H9 (cell line): Measurements from ENCODE around the gene LAIR1. TPM values are rescaled to one million over a fixed set of nuclear protein-coding genes. Genes with fewer than 3 reads are reported as not detected.

ENCODE experiments used
- DNase-seq: peaks from one replicate; pipeline ENCODE4 v3.0.0-alpha.2; 2017
- H2AFZ ChIP-seq: one replicate; pipeline ENCODE4 v1.6.1; 2013; ENCODE audit warnings: mild to moderate bottlenecking, low read length, control low read depth, moderate library complexity
- H2AK5ac ChIP-seq: 2 replicates; pipeline ENCODE4 v1.6.1; 2013; ENCODE audit warnings: low read length, control low read depth, mixed read lengths; ENCODE audit not compliant: insufficient read length
- H2BK120ac ChIP-seq: one replicate; pipeline ENCODE4 v1.6.1; 2013; ENCODE audit warnings: low read depth, mild to moderate bottlenecking, low read length, control low read depth, inconsistent platforms; ENCODE audit not compliant: poor library complexity, severe bottlenecking
- H2BK12ac ChIP-seq: 2 replicates; pipeline ENCODE4 v1.6.1; 2013; ENCODE audit warnings: low read length, control low read depth, mixed read lengths, low read depth; ENCODE audit not compliant: insufficient read length
- H2BK15ac ChIP-seq: 2 replicates; pipeline ENCODE4 v1.6.1; 2013; ENCODE audit warnings: low read depth, low read length, control low read depth
- H2BK20ac ChIP-seq: one replicate; pipeline ENCODE4 v1.6.1; 2013; ENCODE audit warnings: low read depth, mild to moderate bottlenecking, low read length, control low read depth, inconsistent platforms; ENCODE audit not compliant: poor library complexity, severe bottlenecking
- H2BK5ac ChIP-seq: 2 replicates; pipeline ENCODE4 v1.6.1; 2013; ENCODE audit warnings: low read length, control low read depth, mixed read lengths; ENCODE audit not compliant: insufficient read length
- H3K14ac ChIP-seq: 2 replicates; pipeline ENCODE4 v1.6.1; 2013; ENCODE audit warnings: low read length, control low read depth; ENCODE audit not compliant: insufficient read depth
- H3K18ac ChIP-seq: 2 replicates; pipeline ENCODE4 v1.6.1; 2013; ENCODE audit warnings: low read depth, mild to moderate bottlenecking, mixed read lengths, low read length, control low read depth; ENCODE audit not compliant: insufficient read length
- H3K23ac ChIP-seq: 2 replicates; pipeline ENCODE4 v1.6.1; 2013; ENCODE audit warnings: low read length, control low read depth, mixed read lengths, low read depth; ENCODE audit not compliant: insufficient read length
- H3K23me2 ChIP-seq: 2 replicates; pipeline ENCODE4 v1.6.1; 2013; ENCODE audit warnings: low read depth, mild to moderate bottlenecking, mixed read lengths, low read length, control low read depth; ENCODE audit not compliant: insufficient read length, poor library complexity, severe bottlenecking
- H3K27ac ChIP-seq: 2 replicates; pipeline ENCODE4 v1.5.1; 2013; ENCODE audit warnings: low read length, control low read depth, mixed read lengths, low read depth; ENCODE audit not compliant: insufficient read length
- H3K27me3 ChIP-seq: 2 replicates; pipeline ENCODE4 v1.6.1; 2013; ENCODE audit warnings: low read length, control low read depth, inconsistent platforms; ENCODE audit not compliant: insufficient read depth
- H3K4ac ChIP-seq: 2 replicates; pipeline ENCODE4 v1.6.1; 2013; ENCODE audit warnings: low read depth, mild to moderate bottlenecking, control low read depth, inconsistent platforms, low read length, moderate library complexity
- H3K4me1 ChIP-seq: 2 replicates; pipeline ENCODE4 v1.6.1; 2013; ENCODE audit warnings: low read length, control low read depth, inconsistent platforms; ENCODE audit not compliant: insufficient read depth
- H3K4me2 ChIP-seq: 2 replicates; pipeline ENCODE4 v1.6.1; 2013; ENCODE audit warnings: low read length, control low read depth, mixed read lengths; ENCODE audit not compliant: insufficient read length, insufficient read depth
- H3K56ac ChIP-seq: 2 replicates; pipeline ENCODE4 v1.6.1; 2013; ENCODE audit warnings: low read depth, mild to moderate bottlenecking, mixed read lengths, low read length, control low read depth; ENCODE audit not compliant: insufficient read length
- H3K79me1 ChIP-seq: 2 replicates; pipeline ENCODE4 v1.6.1; 2013; ENCODE audit warnings: low read depth, mild to moderate bottlenecking, moderate library complexity, low read length, control low read depth, inconsistent platforms; ENCODE audit not compliant: insufficient read depth, poor library complexity, severe bottlenecking
- H3K79me2 ChIP-seq: 2 replicates; pipeline ENCODE4 v1.6.1; 2013; ENCODE audit warnings: low read length, control low read depth, inconsistent platforms; ENCODE audit not compliant: insufficient read depth
- H3K9ac ChIP-seq: 2 replicates; pipeline ENCODE4 v1.6.1; 2013; ENCODE audit warnings: low read length, control low read depth, mixed read lengths; ENCODE audit not compliant: insufficient read length; ENCODE audit errors: extremely low read depth
- H3K9me3 ChIP-seq: one replicate; pipeline ENCODE4 v1.6.1; 2013; ENCODE audit warnings: low read depth, low read length, inconsistent platforms; ENCODE audit not compliant: control insufficient read depth
- H3T11ph ChIP-seq: one replicate; pipeline ENCODE4 v1.6.1; 2013; ENCODE audit warnings: mild to moderate bottlenecking, low read length, control low read depth, inconsistent platforms
- H4K20me1 ChIP-seq: one replicate; pipeline ENCODE4 v1.6.1; 2013; ENCODE audit not compliant: control insufficient read depth, insufficient read length, insufficient read depth
- H4K5ac ChIP-seq: 2 replicates; pipeline ENCODE4 v1.6.1; 2013; ENCODE audit warnings: low read depth, mild to moderate bottlenecking, mixed read lengths, low read length, control low read depth; ENCODE audit not compliant: insufficient read length
- H4K8ac ChIP-seq: replicated peaks from 2 replicates; pipeline ENCODE4 v1.6.1; 2013; ENCODE audit warnings: low read length, control low read depth, mixed read lengths, low read depth; ENCODE audit not compliant: insufficient read length
- H4K91ac ChIP-seq: 2 replicates; pipeline ENCODE4 v1.6.1; 2013; ENCODE audit warnings: low read depth, mild to moderate bottlenecking, moderate library complexity, mixed read lengths, low read length, control low read depth; ENCODE audit not compliant: insufficient read length
- H3K27ac Mint-ChIP-seq, 3 experiments: 2 replicates in 2 of 3; 3 replicates in 1 of 3; pipeline ENCODE4 v1.8.0; 2020 to 2021; ENCODE audit warnings: mixed read lengths in 3 of 3, mild to moderate bottlenecking in 1 of 3, moderate library complexity in 1 of 3
- H3K27me3 Mint-ChIP-seq: 2 replicates; pipeline ENCODE4 v1.8.0; 2021; ENCODE audit warnings: low read depth, mild to moderate bottlenecking, moderate library complexity, mixed read lengths
- H3K36me3 Mint-ChIP-seq, 3 experiments: 2 replicates in 2 of 3; 3 replicates in 1 of 3; pipeline ENCODE4 v1.8.0; 2020 to 2021; ENCODE audit warnings: low read depth in 3 of 3, mixed read lengths in 3 of 3; ENCODE audit not compliant: insufficient read depth in 1 of 3
- H3K4me1 Mint-ChIP-seq, 2 experiments: 2 replicates each; pipeline ENCODE4 v1.8.0; 2020; ENCODE audit warnings: mixed read lengths in 2 of 2
- H3K4me3 Mint-ChIP-seq, 2 experiments: 2 replicates in 1 of 2; 3 replicates in 1 of 2; pipeline ENCODE4 v1.8.0; 2020 to 2021; ENCODE audit warnings: mild to moderate bottlenecking in 2 of 2, mixed read lengths in 2 of 2, moderate library complexity in 1 of 2
- H3K9me3 Mint-ChIP-seq, 2 experiments: 2 replicates in 1 of 2; 3 replicates in 1 of 2; pipeline ENCODE4 v1.8.0; 2020; ENCODE audit warnings: mild to moderate bottlenecking in 2 of 2, mixed read lengths in 2 of 2, moderate library complexity in 1 of 2
- WGBS: extraction: QIAGEN DNeasy Blood & Tissue Kit; methylation state at CpG from one replicate; pipeline ENCODE4 v1.1.7; 2013; ENCODE audit warnings: missing lambda C conversion rate, low lambda C conversion rate, mixed read lengths; ENCODE audit not compliant: insufficient read length; ENCODE audit errors: extremely low coverage; 5-methylcytosine and 5-hydroxymethylcytosine counted together
- total RNA-seq: library from RNA; stranded (reverse); gene quantifications from 2 replicates; pipeline ENCODE4 v1.2.1, GENCODE V29; 2021
- TF ChIP-seq, protein P1 (sequence below): fragments of 200-600 bp; sonication (generic); conservative IDR thresholded peaks from 3 replicates; pipeline ENCODE4 v1.8.0; 2021; ENCODE audit warnings: antibody characterized with exemption, mild to moderate bottlenecking

Gene LAIR1
- total RNA-seq, 1 experiment from 2014 or later: not detected

DNA sequence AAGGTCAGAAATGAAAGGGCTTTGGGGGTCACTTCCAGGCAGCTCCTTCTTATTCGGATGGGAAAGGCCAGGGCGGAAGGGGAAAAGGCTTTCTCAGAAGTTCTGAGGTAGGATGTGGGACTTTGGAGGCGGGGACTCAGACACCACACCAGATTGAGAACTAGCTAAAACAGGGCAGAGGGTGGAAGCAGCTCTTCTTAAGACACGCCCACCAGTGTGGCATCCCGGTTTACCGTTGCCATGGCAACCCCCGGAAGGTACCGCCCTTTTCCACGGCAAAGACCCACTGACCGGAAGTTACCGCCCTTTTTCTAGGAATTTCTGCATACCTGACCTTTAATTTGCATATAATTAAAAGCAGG, 48.0 kb downstream of the LAIR1 start:
- no peak overlapping the region for H2BK12ac ChIP-seq
- Mint-ChIP-seq H3K9me3 (peaks cover 28 to 82% of the 10 kb centered on the region in 2 experiments), H3K4me3 (no peak overlapping the region), H3K27me3 (peaks cover 38% of the 10 kb centered on the region), H3K36me3 (peaks cover 2 to 13% (median 9%) of the 10 kb centered on the region in 3 experiments; a peak in 6 of 7 replicates), H3K27ac (no peak overlapping the region; a peak in 1 of 7 replicates), H3K4me1 (no peaks in the 10 kb centered on the region)
- H2AK5ac ChIP-seq: no peak overlapping the region
- H3K4me2 ChIP-seq: no peak overlapping the region
- no peak overlapping the region for H3K14ac ChIP-seq
- no peak overlapping the region for H2BK20ac ChIP-seq
- no peak overlapping the region for H2BK120ac ChIP-seq
- H3K27me3 ChIP-seq: no peaks in the 10 kb centered on the region
- H4K5ac ChIP-seq: no peak overlapping the region
- H4K8ac ChIP-seq: no peak overlapping the region
- TF ChIP-seq, protein P1, sequence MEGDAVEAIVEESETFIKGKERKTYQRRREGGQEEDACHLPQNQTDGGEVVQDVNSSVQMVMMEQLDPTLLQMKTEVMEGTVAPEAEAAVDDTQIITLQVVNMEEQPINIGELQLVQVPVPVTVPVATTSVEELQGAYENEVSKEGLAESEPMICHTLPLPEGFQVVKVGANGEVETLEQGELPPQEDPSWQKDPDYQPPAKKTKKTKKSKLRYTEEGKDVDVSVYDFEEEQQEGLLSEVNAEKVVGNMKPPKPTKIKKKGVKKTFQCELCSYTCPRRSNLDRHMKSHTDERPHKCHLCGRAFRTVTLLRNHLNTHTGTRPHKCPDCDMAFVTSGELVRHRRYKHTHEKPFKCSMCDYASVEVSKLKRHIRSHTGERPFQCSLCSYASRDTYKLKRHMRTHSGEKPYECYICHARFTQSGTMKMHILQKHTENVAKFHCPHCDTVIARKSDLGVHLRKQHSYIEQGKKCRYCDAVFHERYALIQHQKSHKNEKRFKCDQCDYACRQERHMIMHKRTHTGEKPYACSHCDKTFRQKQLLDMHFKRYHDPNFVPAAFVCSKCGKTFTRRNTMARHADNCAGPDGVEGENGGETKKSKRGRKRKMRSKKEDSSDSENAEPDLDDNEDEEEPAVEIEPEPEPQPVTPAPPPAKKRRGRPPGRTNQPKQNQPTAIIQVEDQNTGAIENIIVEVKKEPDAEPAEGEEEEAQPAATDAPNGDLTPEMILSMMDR: no peak
- H2BK5ac ChIP-seq: no peak overlapping the region
- no peak overlapping the region for H3K18ac ChIP-seq
- H4K20me1 ChIP-seq: no peaks in the 10 kb centered on the region
- H4K91ac ChIP-seq: no peak overlapping the region
- no CpG with 5 or more reads among the region's 11 CpGs for WGBS
- H3K9me3 ChIP-seq: peaks cover 4% of the 10 kb centered on the region
- no peak overlapping the region for H3K56ac ChIP-seq
- H3T11ph ChIP-seq: no peak overlapping the region
- peak; percentile 84 for DNase-seq
- no peaks in the 10 kb centered on the region for H3K4me1 ChIP-seq
- H3K23me2 ChIP-seq: no peaks in the 10 kb centered on the region
- H3K4ac ChIP-seq: no peak overlapping the region
- H2BK15ac ChIP-seq: no peak overlapping the region
- H3K9ac ChIP-seq: no peak overlapping the region
- no peak overlapping the region for H3K23ac ChIP-seq
- no peaks in the 10 kb centered on the region for H3K79me1 ChIP-seq
- H3K79me2 ChIP-seq: no peaks in the 10 kb centered on the region
- H3K27ac ChIP-seq: no peak overlapping the region
- H2AFZ ChIP-seq: no peak overlapping the region
